AG09309 (cell line): ENCODE data around the gene ETV6.

ENCODE experiments used
- DNase-seq: peaks from one replicate; pipeline ENCODE4 v3.0.0-alpha.2; 2010; ENCODE audit warnings: low read depth
- H3K4me3 ChIP-seq: 2 replicates; pipeline ENCODE4 v1.5.1; 2011; ENCODE audit warnings: mild to moderate bottlenecking, low read depth, low read length, moderate library complexity; ENCODE audit not compliant: control insufficient read depth
- TF ChIP-seq, protein P1 (sequence below): IDR thresholded peaks from 2 replicates; pipeline ENCODE4 v1.5.1; 2011; ENCODE audit warnings: mild to moderate bottlenecking, low read depth, low read length, inconsistent platforms; ENCODE audit not compliant: insufficient read depth, control insufficient read depth; ENCODE audit errors: missing control alignments

ETV6 gene

DNA sequence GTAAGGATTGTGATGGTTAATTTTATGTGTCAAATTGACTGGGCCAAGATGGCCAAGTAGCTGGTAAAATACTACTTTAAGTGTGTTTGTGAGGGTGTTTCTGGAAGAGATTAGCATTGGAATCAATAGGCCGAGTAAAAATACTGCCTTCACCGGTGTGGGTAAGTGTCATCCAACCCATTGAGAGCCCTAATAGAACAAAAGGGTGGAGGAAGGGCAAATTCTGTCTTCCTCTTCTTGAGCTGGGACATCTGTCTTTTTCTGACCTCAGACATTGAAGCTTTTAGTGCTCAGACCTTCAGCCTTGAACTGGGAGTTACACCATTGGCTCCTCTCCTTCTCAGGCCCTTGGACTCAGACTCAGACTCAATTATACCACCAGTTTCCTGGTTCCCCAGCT is 8.0 kb upstream of the ETV6 start:
- no peak for DNase-seq
- TF ChIP-seq, protein P1, sequence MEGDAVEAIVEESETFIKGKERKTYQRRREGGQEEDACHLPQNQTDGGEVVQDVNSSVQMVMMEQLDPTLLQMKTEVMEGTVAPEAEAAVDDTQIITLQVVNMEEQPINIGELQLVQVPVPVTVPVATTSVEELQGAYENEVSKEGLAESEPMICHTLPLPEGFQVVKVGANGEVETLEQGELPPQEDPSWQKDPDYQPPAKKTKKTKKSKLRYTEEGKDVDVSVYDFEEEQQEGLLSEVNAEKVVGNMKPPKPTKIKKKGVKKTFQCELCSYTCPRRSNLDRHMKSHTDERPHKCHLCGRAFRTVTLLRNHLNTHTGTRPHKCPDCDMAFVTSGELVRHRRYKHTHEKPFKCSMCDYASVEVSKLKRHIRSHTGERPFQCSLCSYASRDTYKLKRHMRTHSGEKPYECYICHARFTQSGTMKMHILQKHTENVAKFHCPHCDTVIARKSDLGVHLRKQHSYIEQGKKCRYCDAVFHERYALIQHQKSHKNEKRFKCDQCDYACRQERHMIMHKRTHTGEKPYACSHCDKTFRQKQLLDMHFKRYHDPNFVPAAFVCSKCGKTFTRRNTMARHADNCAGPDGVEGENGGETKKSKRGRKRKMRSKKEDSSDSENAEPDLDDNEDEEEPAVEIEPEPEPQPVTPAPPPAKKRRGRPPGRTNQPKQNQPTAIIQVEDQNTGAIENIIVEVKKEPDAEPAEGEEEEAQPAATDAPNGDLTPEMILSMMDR: no peak
- H3K4me3 ChIP-seq: no peak overlapping the region

DNA sequence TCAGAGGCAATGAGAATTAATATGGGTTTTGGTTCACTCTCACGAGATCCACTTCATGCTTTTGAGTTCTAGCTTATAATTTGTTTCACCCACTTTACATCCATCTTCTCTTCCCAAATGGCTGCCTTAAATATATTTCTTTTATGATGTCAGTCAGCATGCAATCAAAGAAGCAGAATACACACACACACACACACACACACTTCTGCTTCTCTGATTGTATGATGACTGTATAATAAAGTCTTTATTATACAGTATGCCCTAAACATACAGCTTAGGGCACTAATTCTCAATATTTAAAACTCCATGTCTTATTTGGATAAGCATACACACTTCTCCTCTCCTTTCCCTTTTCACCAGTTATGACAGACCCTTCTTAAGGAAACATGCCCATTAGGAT is 6.7 kb upstream of the ETV6 start:
- no peak overlapping the region for H3K4me3 ChIP-seq
- DNase-seq: no peak
- TF ChIP-seq, protein P1: no peak

DNA sequence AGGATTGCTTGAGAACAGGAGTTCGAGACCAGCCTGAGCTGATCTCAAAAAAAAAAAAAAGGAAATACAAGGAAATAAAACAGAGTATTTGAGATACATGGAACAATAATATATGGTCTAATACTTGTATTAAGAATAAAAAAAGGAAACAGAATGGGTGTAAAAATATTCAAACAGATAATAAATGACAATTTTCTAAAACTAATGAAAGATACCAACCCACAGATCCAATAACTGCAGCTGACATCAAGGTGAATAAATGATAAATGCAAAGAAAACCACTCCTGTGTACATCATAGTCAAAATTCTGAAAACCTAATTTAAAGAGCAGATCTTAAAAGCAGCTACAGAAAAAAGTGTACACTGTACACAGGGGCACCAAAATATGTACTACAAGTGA is 4.1 kb upstream of the ETV6 start:
- no peak for DNase-seq
- TF ChIP-seq, protein P1: no peak
- H3K4me3 ChIP-seq: no peak overlapping the region

DNA sequence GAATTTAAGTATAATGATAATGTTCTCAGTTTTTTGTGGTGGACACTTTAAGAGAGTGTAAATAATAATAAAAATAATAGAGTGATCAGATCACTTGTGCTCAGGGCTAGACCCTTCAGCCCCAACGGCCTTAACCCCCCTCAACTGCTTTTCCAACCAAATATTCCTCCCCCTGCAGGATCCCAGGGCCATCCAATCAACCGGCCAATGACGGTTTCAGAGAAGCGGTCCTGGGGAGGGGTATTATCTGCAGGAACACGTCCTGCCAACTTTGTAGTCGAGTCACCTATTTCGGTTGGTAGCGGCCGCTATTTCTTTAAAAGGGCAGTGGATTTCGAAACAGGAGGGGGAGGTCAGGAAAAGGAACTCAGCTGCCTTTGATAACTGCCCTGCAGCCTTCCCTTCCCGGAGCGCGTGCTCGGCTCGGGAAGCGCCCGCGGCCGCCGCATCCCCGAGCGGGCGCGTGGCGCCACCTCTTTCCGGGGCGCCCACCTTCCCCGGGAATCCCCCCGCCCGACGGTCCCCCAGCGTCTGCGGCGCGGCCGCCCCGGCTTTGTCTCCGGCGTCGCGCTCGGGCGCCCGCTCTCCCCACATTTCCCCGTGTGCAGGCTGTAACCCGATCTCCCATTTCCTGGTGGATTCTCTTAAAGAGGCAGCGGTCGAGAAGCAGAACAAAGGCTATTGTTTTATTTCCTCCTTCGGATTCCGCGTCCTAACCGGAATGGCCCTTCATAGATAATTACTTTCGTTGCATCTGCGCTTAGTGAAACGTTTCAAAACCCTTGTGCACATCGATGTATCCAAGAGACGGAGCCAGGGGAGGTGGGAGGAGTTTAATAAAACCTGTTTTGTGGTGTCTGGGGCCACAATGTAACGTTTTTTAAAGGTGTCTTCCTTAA is 711 bp upstream of the ETV6 start:
- DNase-seq: no peak
- peak overlapping the region; percentile 71 for H3K4me3 ChIP-seq
- TF ChIP-seq, protein P1: peak; percentile 10

DNA sequence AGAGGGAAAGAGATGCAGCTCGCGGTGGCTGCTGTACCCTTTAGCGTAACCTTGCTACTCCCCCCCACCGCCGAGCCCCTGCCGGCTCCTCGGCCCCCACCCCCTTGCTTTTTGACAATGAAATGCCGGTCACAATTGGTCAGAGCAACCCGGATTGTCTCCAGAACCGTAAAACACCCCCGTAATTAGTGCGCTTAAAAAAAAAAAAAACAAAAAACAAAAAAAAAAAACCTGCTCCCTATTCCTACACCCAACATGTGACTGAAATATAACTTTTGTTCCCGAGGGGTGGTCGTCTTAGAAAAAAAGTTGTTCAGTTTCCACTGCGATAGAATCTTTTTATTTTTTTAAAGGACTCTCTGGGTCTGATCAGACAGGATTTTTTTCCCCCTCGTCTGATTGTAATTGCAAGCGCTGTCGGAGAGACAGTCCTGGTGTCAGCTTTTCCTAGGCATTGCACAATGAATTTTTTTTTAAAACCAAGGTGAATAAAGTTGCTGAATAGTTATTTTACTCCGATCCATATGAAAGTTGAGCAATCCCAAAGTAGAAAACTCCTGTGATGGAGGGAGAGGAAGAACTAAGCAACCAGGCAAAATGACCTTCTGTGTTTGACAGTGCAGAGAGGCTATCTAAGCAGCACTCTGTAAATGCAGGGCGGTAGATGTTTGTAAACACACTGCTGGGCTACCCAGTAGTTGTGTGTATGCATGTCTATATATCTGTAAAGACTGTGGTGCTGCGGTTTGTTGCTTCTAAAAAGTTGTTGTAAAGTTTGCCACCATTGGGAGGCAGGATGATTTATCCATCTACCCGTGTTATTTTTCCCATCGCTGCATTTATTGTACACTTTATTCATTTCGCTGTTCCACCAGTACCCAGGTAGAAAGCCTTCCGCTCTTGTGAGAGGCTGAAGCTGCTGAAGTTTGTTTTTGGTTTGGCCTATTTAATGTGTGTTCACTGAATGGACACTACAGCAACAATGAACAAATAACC is 1.1 kb downstream of the ETV6 start:
- DNase-seq: no peak
- H3K4me3 ChIP-seq: peak overlapping the region; percentile 71
- TF ChIP-seq, protein P1: no peak

DNA sequence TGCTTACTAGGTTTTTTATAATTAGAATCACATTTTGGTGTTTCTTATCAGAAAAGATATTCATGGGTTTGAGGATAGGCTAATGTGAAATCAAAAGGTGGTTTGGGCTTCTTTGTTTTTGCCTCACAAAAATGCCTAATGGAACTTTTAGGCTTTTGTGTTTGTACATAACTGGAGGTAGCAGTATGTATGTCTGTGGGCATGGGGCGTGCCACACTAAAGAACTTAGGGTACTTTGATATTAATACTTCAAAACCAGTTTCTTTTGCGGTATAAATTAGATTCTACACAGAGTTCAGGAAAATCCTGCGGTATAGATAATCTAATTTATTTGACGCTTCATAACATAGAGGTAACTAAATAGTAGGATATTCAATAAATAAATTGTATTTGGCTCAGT is 1.9 kb downstream of the ETV6 start:
- no peak for DNase-seq
- peak overlapping the region; percentile 71 for H3K4me3 ChIP-seq
- TF ChIP-seq, protein P1: no peak
